ENCODE data around the gene MKRN2OS.

The MKRN2OS gene

GRCh38 chr3:12513694-12514446, 31.4 kb downstream of the MKRN2OS start:
- DNase-seq (ENCODE audit: low read depth) = no peak

GRCh38 chr3:12512534-12513118, 32.7 kb downstream of the MKRN2OS start:
- DNase-seq (ENCODE audit: low read depth) = no peak

- no peak for DNase-seq (ENCODE audit: low read depth)
Observed at GRCh38 chr3:12509466-12509865, 35.8 kb downstream of the MKRN2OS start.

GRCh38 chr3:12508291-12508700, 37.0 kb downstream of the MKRN2OS start:
- DNase-seq (ENCODE audit: low read depth) = no peak

- no peak for DNase-seq (ENCODE audit: low read depth)
Observed at GRCh38 chr3:12507591-12508281, 37.6 kb downstream of the MKRN2OS start.

GRCh38 chr3:12506201-12506709, 39.0 kb downstream of the MKRN2OS start:
- no peak for DNase-seq (ENCODE audit: low read depth)

GRCh38 chr3:12503126-12503957, 42.0 kb downstream of the MKRN2OS start:
- no peak for DNase-seq (ENCODE audit: low read depth)

GRCh38 chr3:12501360-12502020, 43.8 kb downstream of the MKRN2OS start:
- no peak for DNase-seq (ENCODE audit: low read depth)

GRCh38 chr3:12499474-12499873, 45.8 kb downstream of the MKRN2OS start:
- no peak for DNase-seq (ENCODE audit: low read depth)

- no peak for DNase-seq (ENCODE audit: low read depth)
Observed at GRCh38 chr3:12496453-12496761, 48.9 kb downstream of the MKRN2OS start.

GRCh38 chr3:12495749-12496452, 49.4 kb downstream of the MKRN2OS start:
- no peak for DNase-seq (ENCODE audit: low read depth)

GRCh38 chr3:12490547-12490946, 54.8 kb downstream of the MKRN2OS start:
- DNase-seq (ENCODE audit: low read depth) = no peak

GRCh38 chr3:12489832-12490231, 55.5 kb downstream of the MKRN2OS start:
- DNase-seq (ENCODE audit: low read depth) = no peak

All from stimulated activated CD8-positive, alpha-beta memory T cell treated with anti-CD3 and anti-CD28 coated beads, Interleukin-15, amount 100 ng/mL, for 24 hours (primary cell).